Measurements from ENCODE around the gene CCT6B.

The CCT6B gene

GRCh38 chr17:34996422-34997285, 35.4 kb upstream of the CCT6B start:
- FAIRE-seq (no peak), DNase-seq (ENCODE audit: insufficient read length) (no peak)
- TF ChIP-seq POLR2A (IDR thresholded peaks at IDR 0.05; ENCODE audit: low read depth, low read length) (no peak), TAF1 (IDR thresholded peaks at IDR 0.05; ENCODE audit: borderline replicate concordance, low read depth, low read length) (no peak), POLR2AphosphoS5 (IDR thresholded peaks at IDR 0.05; ENCODE audit: low read depth, low read length) (no peak)

- TF ChIP-seq TAF1 (IDR thresholded peaks at IDR 0.05; ENCODE audit: borderline replicate concordance, low read depth, low read length) (no peak), POLR2AphosphoS5 (IDR thresholded peaks at IDR 0.05; ENCODE audit: low read depth, low read length) (no peak)
- FAIRE-seq, result no peak
- no peak for DNase-seq (ENCODE audit: insufficient read length)
These were observed 31.8 kb upstream of the CCT6B start for GRCh38 chr17:34993031-34993430.

GRCh38 chr17:34991606-34992005, 30.3 kb upstream of the CCT6B start:
- DNase-seq (ENCODE audit: insufficient read length) (no peak), FAIRE-seq (no peak)
- TF ChIP-seq POLR2AphosphoS5 (IDR thresholded peaks at IDR 0.05; ENCODE audit: low read depth, low read length) (no peak), TAF1 (IDR thresholded peaks at IDR 0.05; ENCODE audit: borderline replicate concordance, low read depth, low read length) (no peak), POLR2A (IDR thresholded peaks at IDR 0.05; ENCODE audit: low read depth, low read length) (no peak)

GRCh38 chr17:34990921-34991365, 29.7 kb upstream of the CCT6B start:
- no peak for TF ChIP-seq TAF1 (IDR thresholded peaks at IDR 0.05; ENCODE audit: borderline replicate concordance, low read depth, low read length)
- TF ChIP-seq POLR2AphosphoS5 (IDR thresholded peaks at IDR 0.05; ENCODE audit: low read depth, low read length), result no peak
- no peak for TF ChIP-seq POLR2A (IDR thresholded peaks at IDR 0.05; ENCODE audit: low read depth, low read length)
- DNase-seq (ENCODE audit: insufficient read length) (no peak), FAIRE-seq (no peak)

- no peak for FAIRE-seq
- no peak for DNase-seq (ENCODE audit: insufficient read length)
- TF ChIP-seq POLR2A (IDR thresholded peaks at IDR 0.05; ENCODE audit: low read depth, low read length) (no peak), TAF1 (IDR thresholded peaks at IDR 0.05; ENCODE audit: borderline replicate concordance, low read depth, low read length) (no peak), POLR2AphosphoS5 (IDR thresholded peaks at IDR 0.05; ENCODE audit: low read depth, low read length) (no peak)
These were observed 28.2 kb upstream of the CCT6B start for GRCh38 chr17:34989473-34989872.

- DNase-seq (ENCODE audit: insufficient read length) (no peak), FAIRE-seq (no peak)
- TF ChIP-seq POLR2AphosphoS5 (IDR thresholded peaks at IDR 0.05; ENCODE audit: low read depth, low read length), result no peak
- TF ChIP-seq TAF1 (IDR thresholded peaks at IDR 0.05; ENCODE audit: borderline replicate concordance, low read depth, low read length), result no peak
- TF ChIP-seq POLR2A (IDR thresholded peaks at IDR 0.05; ENCODE audit: low read depth, low read length), result no peak
These were observed 27.4 kb upstream of the CCT6B start for GRCh38 chr17:34988644-34989043.

- no peak for TF ChIP-seq POLR2A (IDR thresholded peaks at IDR 0.05; ENCODE audit: low read depth, low read length)
- no peak for FAIRE-seq
- no peak for DNase-seq (ENCODE audit: insufficient read length)
These were observed 26.0 kb upstream of the CCT6B start for GRCh38 chr17:34987232-34987631.

GRCh38 chr17:34981538-34982241, 20.4 kb upstream of the CCT6B start:
- no peak for DNase-seq (ENCODE audit: insufficient read length)
- no peak for TF ChIP-seq TAF1 (IDR thresholded peaks at IDR 0.05; ENCODE audit: borderline replicate concordance, low read depth, low read length)
- TF ChIP-seq POLR2A (IDR thresholded peaks at IDR 0.05; ENCODE audit: low read depth, low read length), result no peak
- TF ChIP-seq POLR2AphosphoS5 (IDR thresholded peaks at IDR 0.05; ENCODE audit: low read depth, low read length), result no peak
- peak; percentile 17 for FAIRE-seq

GRCh38 chr17:34980681-34981537, 19.6 kb upstream of the CCT6B start:
- TF ChIP-seq TAF1 (IDR thresholded peaks at IDR 0.05; ENCODE audit: borderline replicate concordance, low read depth, low read length), result no peak
- TF ChIP-seq POLR2AphosphoS5 (IDR thresholded peaks at IDR 0.05; ENCODE audit: low read depth, low read length), result peak; percentile 21; the same call in 1 of the 2 replicates
- peak; percentile 79; the same call in 1 of the 2 replicates for TF ChIP-seq POLR2A (IDR thresholded peaks at IDR 0.05; ENCODE audit: low read depth, low read length)
- DNase-seq (ENCODE audit: insufficient read length), result peak; percentile 90
- FAIRE-seq, result peak; percentile 84

- TF ChIP-seq TAF1 (IDR thresholded peaks at IDR 0.05; ENCODE audit: borderline replicate concordance, low read depth, low read length), result peak; percentile 69; the same call in 1 of the 2 replicates
- TF ChIP-seq POLR2AphosphoS5 (IDR thresholded peaks at IDR 0.05; ENCODE audit: low read depth, low read length), result peak; percentile 74
- TF ChIP-seq POLR2A (IDR thresholded peaks at IDR 0.05; ENCODE audit: low read depth, low read length), result peak; percentile 70; the same call in 1 of the 2 replicates
- peak; percentile 97 for FAIRE-seq
These were observed 19.1 kb upstream of the CCT6B start, which contains the start of gene LIG3 for GRCh38 chr17:34980353-34980680. LIG3 (plus strand) TSS chr17:34980512; CDS start chr17:34983006, 2,494 bp downstream.

More at GRCh38 chr17:34980353-34980680, 19.1 kb upstream of the CCT6B start, which contains the start of gene LIG3:
- peak; percentile 89 for DNase-seq (ENCODE audit: insufficient read length)
